Naive thymus-derived CD4-positive, alpha-beta T cell (primary cell): ENCODE data around the gene ANGPTL7. TPM values are rescaled to one million over a fixed set of nuclear protein-coding genes. Genes with fewer than 3 reads are reported as not detected.

Experiments used
- ATAC-seq: fragments of 150-1000 bp; cut with Tn5 transposase; 2 replicates; pipeline ENCODE4 v1.10.0; 2021; ENCODE audit warnings: mild to moderate bottlenecking, moderate library complexity
- CTCF ChIA-PET: fragments of 350-600 bp; sonication (Branson Sonifier 250); formaldehyde crosslinking; loops from one replicate; lab custom pipeline; 2021; ENCODE audit warnings: antibody characterized with exemption; lab: Charles Lee
- POLR2A ChIA-PET: fragments of 350-600 bp; sonication (Branson Sonifier 250); formaldehyde crosslinking; loops from one replicate; lab custom pipeline; 2021; ENCODE audit warnings: antibody characterized with exemption, inconsistent platforms; lab: Charles Lee
- DNase-seq, 9 donors: peaks; one replicate each; pipeline versions ENCODE4 v3.0.0 to v3.0.0-alpha.2; 2020 to 2022; ENCODE audit warnings: mixed read lengths in 1 of 9
- H3K27ac ChIP-seq: one replicate; pipeline ENCODE4 v1.7.0; 2013; ENCODE audit warnings: mild to moderate bottlenecking, low read depth, low read length, moderate library complexity
- H3K27me3 ChIP-seq, 2 donors: one replicate each; pipeline ENCODE4 v1.7.0; 2013; ENCODE audit warnings: low read length in 2 of 2, mild to moderate bottlenecking in 2 of 2, moderate library complexity in 2 of 2; ENCODE audit not compliant: control insufficient read depth in 2 of 2, insufficient read depth in 2 of 2
- H3K36me3 ChIP-seq, 3 experiments: 1 replicate in 2 of 3; 2 replicates in 1 of 3; pipeline ENCODE4 v1.7.0; 2013; ENCODE audit warnings: low read length in 3 of 3, mild to moderate bottlenecking in 3 of 3, moderate library complexity in 1 of 3; ENCODE audit not compliant: insufficient read depth in 3 of 3, control insufficient read depth in 2 of 3
- H3K4me1 ChIP-seq, 2 donors: one replicate each; pipeline ENCODE4 v1.7.0; 2013; ENCODE audit warnings: low read length in 2 of 2, mild to moderate bottlenecking in 2 of 2, moderate library complexity in 1 of 2; ENCODE audit not compliant: control insufficient read depth in 2 of 2, insufficient read depth in 2 of 2
- H3K4me3 ChIP-seq: 2 replicates; pipeline ENCODE4 v1.7.0; 2013; ENCODE audit warnings: mild to moderate bottlenecking, low read length
- H3K9me3 ChIP-seq, 3 experiments: 1 replicate in 2 of 3; 2 replicates in 1 of 3; pipeline ENCODE4 v1.7.0; 2013; ENCODE audit warnings: low read length in 3 of 3; ENCODE audit not compliant: control insufficient read depth in 2 of 3
- H3K27ac Mint-ChIP-seq, 9 donors: one replicate each; pipeline ENCODE4 v1.8.0; 2020 to 2022; ENCODE audit warnings: mixed read lengths in 9 of 9, mild to moderate bottlenecking in 8 of 9, moderate library complexity in 5 of 9, inconsistent platforms in 2 of 9
- H3K27me3 Mint-ChIP-seq, 5 donors: one replicate each; pipeline ENCODE4 v1.8.0; 2021 to 2022; ENCODE audit warnings: mixed read lengths in 5 of 5, mild to moderate bottlenecking in 1 of 5
- H3K36me3 Mint-ChIP-seq, 5 donors: one replicate each; pipeline ENCODE4 v1.8.0; 2020 to 2022; ENCODE audit warnings: mixed read lengths in 5 of 5, mild to moderate bottlenecking in 3 of 5, inconsistent platforms in 1 of 5
- H3K4me1 Mint-ChIP-seq, 7 donors: one replicate each; pipeline ENCODE4 v1.8.0; 2020 to 2022; ENCODE audit warnings: mixed read lengths in 7 of 7, mild to moderate bottlenecking in 3 of 7, inconsistent platforms in 1 of 7
- H3K4me3 Mint-ChIP-seq, 10 donors: one replicate each; pipeline ENCODE4 v1.8.0; 2020 to 2022; ENCODE audit warnings: mild to moderate bottlenecking in 10 of 10, mixed read lengths in 10 of 10, moderate library complexity in 6 of 10, inconsistent platforms in 2 of 10
- H3K9me3 Mint-ChIP-seq, 11 donors: one replicate each; pipeline ENCODE4 v1.8.0; 2020 to 2022; ENCODE audit warnings: mixed read lengths in 11 of 11, mild to moderate bottlenecking in 4 of 11, inconsistent platforms in 1 of 11, moderate library complexity in 1 of 11
- intact Hi-C, 2 donors: fragments of 100-400 bp; cut with micrococcal nuclease; formaldehyde crosslinking; loops; one replicate each; pipeline ENCODE4 v1.15.1; 2023
- polyA plus RNA-seq, 2 donors: library from polyadenylated mRNA; unstranded; fragments of 300-500 nt; fragmentation: Illumina TruSeq; gene quantifications; one replicate each; pipeline ENCODE4 v1.2.3, GENCODE V29; 2021
- total RNA-seq, 6 experiments: library from RNA in 5 of 6; stranded (reverse) in 5 of 6; gene quantifications; 1 replicate in 5 of 6; 2 replicates in 1 of 6; pipeline ENCODE4 v1.2.3 and lab custom pipeline; 2021 to 2026

ANGPTL7 gene
- not detected for total RNA-seq
- polyA plus RNA-seq = not detected
- total RNA-seq (lab: John Stamatoyannopoulos, UW) = not detected

- Histone ChIP-seq H3K36me3 (peaks cover 4 to 76% (median 9%) of the 10 kb centered on the region in 3 experiments), H3K9me3 (no peaks in the 10 kb centered on the region), H3K27ac (no peak within 1 kb of the TSS), H3K27me3 (no peaks in the 10 kb centered on the region), H3K4me3 (no peak within 1 kb of the TSS), H3K4me1 (no peaks in the 10 kb centered on the region)
- no peak for DNase-seq
- H3K4me1 Mint-ChIP-seq = peaks cover 0 to 3% (median 0%) of the 10 kb centered on the region in 7 donors
- CTCF ChIA-PET = interaction anchor here (1.6 kb wide), 1 partner anchor 151 kb away, joined by 3 read pairs; no protein-coding TSS in a partner anchor
- POLR2A ChIA-PET = no interaction called here
- H3K27ac Mint-ChIP-seq = peak within 1 kb of the TSS in 2 of 9 donors; percentile 28 to 42
- H3K27me3 Mint-ChIP-seq = no peaks in the 10 kb centered on the region
- no peak within 1 kb of the TSS for H3K4me3 Mint-ChIP-seq
- no peaks in the 10 kb centered on the region for H3K9me3 Mint-ChIP-seq
- no peak for ATAC-seq
- H3K36me3 Mint-ChIP-seq = peaks cover 4 to 52% (median 22%) of the 10 kb centered on the region in 5 donors
- intact Hi-C loops = no loop called here
These were observed at the start of gene ANGPTL7 for GRCh38 chr1:11188858-11189451. Gene ANGPTL7, plus strand, starts transcription at chr1:11189355. Its CDS starts 225 bp downstream, at chr1:11189580.

- peaks cover 14 to 65% (median 15%) of the 10 kb centered on the region in 5 donors for H3K36me3 Mint-ChIP-seq
- peaks cover 18 to 80% (median 34%) of the 10 kb centered on the region in 3 experiments for H3K36me3 ChIP-seq
- ChIA-PET CTCF (no interaction called here), POLR2A (no interaction called here)
- no peak overlapping the region for H3K4me3 Mint-ChIP-seq
- no peak overlapping the region for H3K4me3 ChIP-seq
- H3K27me3 Mint-ChIP-seq = no peaks in the 10 kb centered on the region
- intact Hi-C loops = no loop called here
- H3K27ac Mint-ChIP-seq = no peak overlapping the region
- no peaks in the 10 kb centered on the region for H3K4me1 ChIP-seq
- H3K9me3 Mint-ChIP-seq = no peaks in the 10 kb centered on the region
- no peaks in the 10 kb centered on the region for H3K9me3 ChIP-seq
- DNase-seq (no peak), ATAC-seq (no peak)
- H3K27me3 ChIP-seq = no peaks in the 10 kb centered on the region
- peaks cover 0 to 5% (median 0%) of the 10 kb centered on the region in 7 donors for H3K4me1 Mint-ChIP-seq
- H3K27ac ChIP-seq = no peak overlapping the region
These were observed 46.4 kb upstream of the ANGPTL7 start for GRCh38 chr1:11142618-11143391.

GRCh38 chr1:11143401-11143800, 45.8 kb upstream of the ANGPTL7 start:
- H3K4me1 Mint-ChIP-seq = peaks cover 0 to 5% (median 0%) of the 10 kb centered on the region in 7 donors
- no peaks in the 10 kb centered on the region for H3K9me3 ChIP-seq
- peaks cover 12 to 80% (median 35%) of the 10 kb centered on the region in 3 experiments for H3K36me3 ChIP-seq
- DNase-seq (no peak), ATAC-seq (no peak)
- H3K27ac Mint-ChIP-seq = peak overlapping the region in 1 of 9 donors; percentile 58
- intact Hi-C loops = no loop called here
- ChIA-PET CTCF (no interaction called here), POLR2A (no interaction called here)
- H3K9me3 Mint-ChIP-seq = no peaks in the 10 kb centered on the region
- H3K4me3 ChIP-seq = no peak overlapping the region
- peaks cover 14 to 63% (median 17%) of the 10 kb centered on the region in 5 donors for H3K36me3 Mint-ChIP-seq
- no peak overlapping the region for H3K27ac ChIP-seq
- no peaks in the 10 kb centered on the region for H3K27me3 ChIP-seq
- H3K27me3 Mint-ChIP-seq = no peaks in the 10 kb centered on the region
- H3K4me1 ChIP-seq = no peaks in the 10 kb centered on the region
- no peak overlapping the region for H3K4me3 Mint-ChIP-seq

- Histone ChIP-seq H3K4me1 (no peaks in the 10 kb centered on the region), H3K4me3 (no peak overlapping the region), H3K36me3 (peaks cover 10 to 78% (median 35%) of the 10 kb centered on the region in 3 experiments), H3K9me3 (no peaks in the 10 kb centered on the region), H3K27ac (no peak overlapping the region), H3K27me3 (no peaks in the 10 kb centered on the region)
- POLR2A ChIA-PET = no interaction called here
- Mint-ChIP-seq H3K27ac (peak overlapping the region in 1 of 9 donors; percentile 58), H3K4me1 (peaks cover 0 to 5% (median 0%) of the 10 kb centered on the region in 7 donors), H3K36me3 (peaks cover 9 to 58% (median 15%) of the 10 kb centered on the region in 5 donors), H3K4me3 (no peak overlapping the region), H3K9me3 (no peaks in the 10 kb centered on the region), H3K27me3 (no peaks in the 10 kb centered on the region)
- ATAC-seq (no peak), DNase-seq (no peak)
- intact Hi-C loops = no loop called here
- CTCF ChIA-PET = no interaction called here
These were observed 45.2 kb upstream of the ANGPTL7 start for GRCh38 chr1:11143907-11144306.

- intact Hi-C loops = no loop called here
- H3K4me1 ChIP-seq = no peaks in the 10 kb centered on the region
- DNase-seq (no peak), ATAC-seq (no peak)
- H3K36me3 Mint-ChIP-seq = peaks cover 7 to 57% (median 17%) of the 10 kb centered on the region in 5 donors
- ChIA-PET CTCF (no interaction called here), POLR2A (no interaction called here)
- peaks cover 10 to 78% (median 38%) of the 10 kb centered on the region in 3 experiments for H3K36me3 ChIP-seq
- H3K4me3 ChIP-seq = no peak overlapping the region
- H3K27ac Mint-ChIP-seq = no peak overlapping the region
- H3K27ac ChIP-seq = no peak overlapping the region
- no peak overlapping the region for H3K4me3 Mint-ChIP-seq
- peaks cover 0 to 5% (median 0%) of the 10 kb centered on the region in 7 donors for H3K4me1 Mint-ChIP-seq
- no peaks in the 10 kb centered on the region for H3K27me3 ChIP-seq
- H3K9me3 Mint-ChIP-seq = no peaks in the 10 kb centered on the region
- H3K9me3 ChIP-seq = no peaks in the 10 kb centered on the region
- no peaks in the 10 kb centered on the region for H3K27me3 Mint-ChIP-seq
These were observed 44.4 kb upstream of the ANGPTL7 start for GRCh38 chr1:11144570-11145256.

- Histone ChIP-seq H3K36me3 (peaks cover 10 to 80% (median 41%) of the 10 kb centered on the region in 3 experiments), H3K27me3 (no peaks in the 10 kb centered on the region), H3K4me1 (no peaks in the 10 kb centered on the region), H3K27ac (no peak overlapping the region), H3K9me3 (no peaks in the 10 kb centered on the region), H3K4me3 (no peak overlapping the region)
- no peak for DNase-seq
- Mint-ChIP-seq H3K27me3 (no peaks in the 10 kb centered on the region), H3K27ac (no peak overlapping the region), H3K4me3 (no peak overlapping the region), H3K4me1 (peaks cover 0 to 5% (median 0%) of the 10 kb centered on the region in 7 donors), H3K36me3 (peaks cover 7 to 63% (median 19%) of the 10 kb centered on the region in 5 donors), H3K9me3 (no peaks in the 10 kb centered on the region)
- ChIA-PET CTCF (no interaction called here), POLR2A (no interaction called here)
- intact Hi-C loops = no loop called here
- no peak for ATAC-seq
These were observed 43.4 kb upstream of the ANGPTL7 start for GRCh38 chr1:11145741-11146140.
